Uterus (tissue), 4 donors: ENCODE results near the gene PZP. TPM values are rescaled to one million over a fixed set of nuclear protein-coding genes. Genes with fewer than 3 reads are reported as not detected.

Source experiments
- DNase-seq, 2 donors: peaks; one replicate each; pipeline ENCODE4 v3.0.0-alpha.2; 2019 to 2020
- H3K27ac ChIP-seq, 2 donors: fragments of 200-600 bp; sonication (generic); 1 replicate in 1 of 2; 2 replicates in 1 of 2; pipeline ENCODE4 v1.5.1; 2016 to 2018
- H3K27me3 ChIP-seq, 2 donors: fragments of 200-600 bp; sonication (generic); one replicate each; pipeline ENCODE4 v1.5.1; 2018 to 2019; ENCODE audit warnings: control low read depth in 1 of 2
- H3K36me3 ChIP-seq, 2 donors: fragments of 200-600 bp; sonication (generic); one replicate each; pipeline ENCODE4 v1.5.1; 2019; ENCODE audit warnings: control low read depth in 1 of 2
- H3K4me1 ChIP-seq, 2 donors: fragments of 200-600 bp; sonication (generic); one replicate each; pipeline ENCODE4 v1.5.1; 2018 to 2019; ENCODE audit warnings: control low read depth in 1 of 2
- H3K4me3 ChIP-seq, 2 donors: fragments of 200-600 bp; sonication (generic); 1 replicate in 1 of 2; 2 replicates in 1 of 2; pipeline ENCODE4 v1.5.1; 2018 to 2019; ENCODE audit warnings: mild to moderate bottlenecking in 1 of 2
- H3K9me3 ChIP-seq, 2 donors: fragments of 200-600 bp; sonication (generic); one replicate each; pipeline ENCODE4 v1.5.1; 2019; ENCODE audit warnings: control low read depth in 1 of 2
- CTCF ChIP-seq, 4 experiments: fragments of 200-600 bp in 2 of 4; fragments of 450-650 bp in 2 of 4; sonication (generic) in 2 of 4; IDR thresholded peaks; one replicate each; pipeline ENCODE4 v1.5.1; 2016 to 2019; ENCODE audit warnings: antibody characterized with exemption in 4 of 4, mild to moderate bottlenecking in 2 of 4, moderate library complexity in 1 of 4
- POLR2A ChIP-seq, 2 donors: fragments of 450-650 bp; IDR thresholded peaks; one replicate each; pipeline ENCODE4 v1.6.1; 2016; ENCODE audit warnings: antibody characterized with exemption in 2 of 2, mild to moderate bottlenecking in 1 of 2, moderate library complexity in 1 of 2
- intact Hi-C: fragments of 100-400 bp; cut with DNase I; formaldehyde crosslinking; loops from one replicate; pipeline ENCODE4 v1.15.1; 2023; ENCODE audit warnings: low total_unique reads
- total RNA-seq, 4 donors: library from RNA; depleted of rRNA in 3 of 4; stranded (reverse); fragments of >200 nt in 3 of 4; gene quantifications; one replicate each; pipeline versions ENCODE4 v1.1.0 to v1.2.4, GENCODE V29; 2014 to 2023
- donor health status: DM: yes; HTN: yes; CAD: no.

Gene PZP
- total RNA-seq, 4 donors from 2014 or later: 0.79 TPM; not detected in 3

- peak overlapping the region; percentile 71 to 82 for H3K27ac ChIP-seq
- DNase-seq: no peak
- TF ChIP-seq POLR2A (IDR thresholded peaks at IDR 0.05) (no peak), CTCF (IDR thresholded peaks at IDR 0.05) (no peak)
- H3K9me3 ChIP-seq: no peaks in the 10 kb centered on the region
- H3K27me3 ChIP-seq: no peaks in the 10 kb centered on the region
- H3K4me3 ChIP-seq: no peak overlapping the region
- no peaks in the 10 kb centered on the region for H3K36me3 ChIP-seq
- H3K4me1 ChIP-seq: no peaks in the 10 kb centered on the region
- intact Hi-C loops: no loop called here
These were observed 83.7 kb downstream of the PZP start for GRCh38 chr12:9124383-9125031.

GRCh38 chr12:9123781-9124382, 84.3 kb downstream of the PZP start:
- DNase-seq: no peak
- Histone ChIP-seq H3K36me3 (no peaks in the 10 kb centered on the region), H3K27me3 (no peaks in the 10 kb centered on the region), H3K4me1 (no peaks in the 10 kb centered on the region), H3K9me3 (no peaks in the 10 kb centered on the region), H3K27ac (peak overlapping the region; percentile 71 to 82), H3K4me3 (peak overlapping the region; percentile 15 to 33)
- TF ChIP-seq POLR2A (IDR thresholded peaks at IDR 0.05) (no peak), CTCF (IDR thresholded peaks at IDR 0.05) (no peak)
- intact Hi-C loops: no loop called here

- H3K27me3 ChIP-seq: no peaks in the 10 kb centered on the region
- TF ChIP-seq CTCF (IDR thresholded peaks at IDR 0.05) (no peak), POLR2A (IDR thresholded peaks at IDR 0.05) (no peak)
- H3K4me1 ChIP-seq: peaks cover 0 to 7% of the 10 kb centered on the region in 2 donors
- no peak overlapping the region for H3K4me3 ChIP-seq
- no peak for DNase-seq
- intact Hi-C loops: no loop called here
- H3K27ac ChIP-seq: peak overlapping the region; percentile 30 to 82
- H3K36me3 ChIP-seq: no peaks in the 10 kb centered on the region
- no peaks in the 10 kb centered on the region for H3K9me3 ChIP-seq
These were observed 86.0 kb downstream of the PZP start for GRCh38 chr12:9122091-9122609.

DNA sequence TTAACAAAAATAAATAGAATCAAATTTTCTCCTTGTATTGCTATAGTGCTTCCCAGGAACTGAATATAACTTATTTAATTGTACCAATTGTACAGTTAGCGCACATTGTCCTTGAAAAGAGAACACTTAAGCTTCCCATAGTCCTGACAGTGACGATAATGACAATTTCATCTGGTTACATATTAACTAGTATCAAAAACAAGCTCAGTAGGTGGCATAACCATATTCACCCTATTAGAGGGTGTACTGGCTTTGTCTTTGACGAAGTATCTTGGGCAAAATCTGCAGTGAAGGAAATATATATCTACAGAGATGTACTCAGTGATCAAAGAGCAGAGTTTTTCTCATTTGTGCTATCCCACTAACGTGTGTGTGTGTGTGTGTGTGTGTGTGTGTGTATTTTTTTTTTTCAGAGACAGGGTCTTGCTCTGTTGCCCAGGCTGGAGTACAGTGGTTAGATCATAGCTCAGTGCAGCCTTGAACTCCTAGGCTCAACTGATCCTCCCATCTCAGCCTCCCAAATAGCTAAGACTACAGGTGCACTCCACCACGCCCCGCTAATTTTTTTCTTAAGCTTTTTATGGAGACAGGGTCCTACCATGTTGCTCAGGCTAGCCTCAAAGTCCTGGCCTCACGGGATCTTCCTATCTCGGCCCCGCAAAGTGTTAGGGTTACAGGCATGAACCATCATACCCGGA, 87.6 kb downstream of the PZP start:
- TF ChIP-seq POLR2A (IDR thresholded peaks at IDR 0.05): no peak
- no peak for TF ChIP-seq CTCF (IDR thresholded peaks at IDR 0.05)
- Histone ChIP-seq H3K27me3 (no peaks in the 10 kb centered on the region), H3K4me1 (peaks cover 0 to 7% of the 10 kb centered on the region in 2 donors), H3K36me3 (no peaks in the 10 kb centered on the region), H3K27ac (peak overlapping the region; percentile 87 to 94), H3K9me3 (no peaks in the 10 kb centered on the region), H3K4me3 (no peak overlapping the region)
- no peak for DNase-seq
- intact Hi-C loops: no loop called here

DNA sequence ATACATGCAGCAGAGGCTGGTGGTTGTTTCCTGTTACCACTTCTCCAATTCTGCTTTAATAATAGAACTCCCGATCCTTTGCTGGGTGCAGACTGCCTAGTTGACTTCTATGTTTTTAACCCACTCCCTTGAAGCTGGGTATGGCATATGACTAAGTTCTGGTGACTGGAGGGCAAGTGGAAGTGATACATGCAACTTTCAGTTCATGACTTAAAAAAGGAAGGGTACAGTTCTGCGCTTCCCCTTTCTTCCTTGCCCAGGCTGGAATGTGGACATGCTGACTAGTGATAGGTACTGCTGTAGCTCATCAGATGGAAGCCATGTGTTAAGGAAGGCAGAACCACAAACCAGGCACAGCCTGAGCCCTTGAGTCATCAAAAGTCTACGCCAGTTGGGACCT, 90.0 kb downstream of the PZP start:
- intact Hi-C loops: no loop called here
- no peaks in the 10 kb centered on the region for H3K27me3 ChIP-seq
- no peaks in the 10 kb centered on the region for H3K9me3 ChIP-seq
- peak overlapping the region; percentile 87 to 94 for H3K27ac ChIP-seq
- no peak overlapping the region for H3K4me3 ChIP-seq
- DNase-seq: no peak
- H3K4me1 ChIP-seq: peaks cover 0 to 7% of the 10 kb centered on the region in 2 donors
- no peak for TF ChIP-seq CTCF (IDR thresholded peaks at IDR 0.05)
- no peak for TF ChIP-seq POLR2A (IDR thresholded peaks at IDR 0.05)
- H3K36me3 ChIP-seq: no peaks in the 10 kb centered on the region
